GM12878 (cell line): ENCODE results near the gene SDCCAG8.

Source experiments
- CHD2 ChIP-seq: IDR thresholded peaks from 2 replicates; pipeline ENCODE4 v1.6.1; 2011; ENCODE audit warnings: low read depth, low read length, improper control_type of control experiment, borderline replicate concordance
- CREB1 ChIP-seq: IDR thresholded peaks from 2 replicates; pipeline ENCODE4 v1.6.1; 2012; ENCODE audit warnings: low read depth, mild to moderate bottlenecking, inconsistent platforms
- CTCF ChIP-seq, 3 experiments: IDR thresholded peaks in 2 of 3; conservative IDR thresholded peaks in 1 of 3; 2 replicates each; pipeline ENCODE4 v1.5.1; 2011; ENCODE audit warnings: low read depth in 3 of 3, low read length in 3 of 3, mild to moderate bottlenecking in 3 of 3, control low read depth in 2 of 3, moderate library complexity in 2 of 3, inconsistent platforms in 1 of 3, mixed read lengths in 1 of 3; ENCODE audit not compliant: control insufficient read depth in 2 of 3, insufficient read depth in 1 of 3; ENCODE audit errors: extremely low read depth in 1 of 3
- ESRRA ChIP-seq: IDR thresholded peaks from 2 replicates; pipeline ENCODE4 v1.6.1; 2012; ENCODE audit warnings: mild to moderate bottlenecking, low read length, improper control_type of control experiment
- NFYB ChIP-seq: IDR thresholded peaks from 2 replicates; pipeline ENCODE4 v1.6.1; 2011; ENCODE audit warnings: low read depth, mild to moderate bottlenecking, low read length, improper control_type of control experiment, moderate library complexity; ENCODE audit not compliant: insufficient read depth
- POLR2A ChIP-seq: IDR thresholded peaks from 2 replicates; pipeline ENCODE4 v1.6.1; 2011; ENCODE audit warnings: low read depth, mild to moderate bottlenecking, low read length
- TCF12 ChIP-seq: IDR thresholded peaks from 2 replicates; pipeline ENCODE4 v1.6.1; 2011; ENCODE audit warnings: low read depth, mild to moderate bottlenecking, low read length
- ZNF274 ChIP-seq: IDR thresholded peaks from one replicate; pipeline ENCODE4 v1.8.0; 2011; ENCODE audit not compliant: insufficient read length, insufficient read depth

DNA sequence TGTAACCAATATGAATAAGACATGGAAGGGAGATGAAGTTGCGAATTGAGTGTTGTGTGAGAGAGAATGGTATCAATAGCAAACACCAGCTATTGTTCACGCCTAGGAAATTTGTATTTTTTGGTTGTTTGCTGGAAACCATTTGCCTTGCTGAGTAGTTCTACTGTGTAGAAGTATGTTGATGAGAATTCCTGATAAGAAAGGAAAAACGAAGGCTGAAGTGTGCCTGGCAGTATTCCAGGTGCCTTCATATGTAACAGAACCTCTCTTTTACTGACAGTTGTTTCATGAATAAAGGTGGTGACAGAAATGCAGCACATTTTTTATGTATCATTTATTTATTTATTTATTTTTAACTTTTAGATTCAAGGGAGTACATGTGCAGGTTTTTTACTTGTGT, 79.5 kb downstream of the SDCCAG8 start:
- TF ChIP-seq TCF12 (no peak), CHD2 (no peak), CTCF (IDR thresholded peaks at IDR 0.05 in 2 of 3, conservative IDR thresholded peaks at IDR 0.05 in 1 of 3; ENCODE audit: control insufficient read depth in 2 of 3, extremely low read depth in 1 of 3, insufficient read depth in 1 of 3, low read depth in 3 of 3, low read length in 3 of 3) (no peak), POLR2A (no peak), ZNF274 (no peak), NFYB (no peak), ESRRA (no peak), CREB1 (no peak)
